HEK293 (cell line): ENCODE measurements around the gene SPACA4.
A peak's percentile ranks its signal among the peaks of the same experiment; 100 is the strongest.

Experiments used
- CTCF ChIA-PET: fragments of 350-600 bp; formaldehyde crosslinking; extraction: SDS; loops from one replicate; lab custom pipeline; 2021; ENCODE audit warnings: antibody characterized with exemption; lab: Yijun Ruan, JAX
- POLR2A ChIA-PET: fragments of 300-600 bp; formaldehyde crosslinking; extraction: SDS; loops from one replicate; lab custom pipeline; 2020; ENCODE audit warnings: antibody characterized with exemption, inconsistent platforms; lab: Yijun Ruan, JAX
- H3K27ac ChIP-seq: fragments of 200-500 bp; sonication (Bioruptor generic); 2 replicates; pipeline ENCODE4 v1.5.1; 2014; ENCODE audit warnings: low read depth, low read length, control low read depth, inconsistent platforms; ENCODE audit errors: extremely low read depth
- H3K36me3 ChIP-seq, 2 experiments: fragments of 200-500 bp in 1 of 2; sonication (Bioruptor generic) in 1 of 2; 1 replicate in 1 of 2; 2 replicates in 1 of 2; pipeline ENCODE4 v1.5.1; 2014 to 2017; ENCODE audit warnings: inconsistent platforms in 2 of 2, low read length in 2 of 2; ENCODE audit not compliant: control insufficient read depth in 2 of 2, insufficient read depth in 1 of 2
- H3K4me1 ChIP-seq: fragments of 200-500 bp; sonication (Bioruptor generic); 2 replicates; pipeline ENCODE4 v1.5.1; 2014; ENCODE audit warnings: mild to moderate bottlenecking, low read length, inconsistent platforms; ENCODE audit not compliant: control insufficient read depth, insufficient read depth
- H3K4me3 ChIP-seq: 2 replicates; pipeline ENCODE4 v1.5.1; 2011; ENCODE audit warnings: low read depth, mild to moderate bottlenecking, control low read depth, low read length, moderate library complexity
- H3K9me3 ChIP-seq: fragments of 200-500 bp; sonication (Bioruptor generic); 2 replicates; pipeline ENCODE4 v1.5.1; 2014; ENCODE audit warnings: low read depth, low read length, inconsistent platforms; ENCODE audit not compliant: control insufficient read depth, insufficient read depth
- BCL11B ChIP-seq: fragments of 450-650 bp; formaldehyde crosslinking; IDR thresholded peaks from 2 replicates; pipeline ENCODE4 v1.5.1; 2016; ENCODE audit warnings: low read depth, missing biosample characterization, missing genetic modification characterization
- IKZF3 ChIP-seq: fragments of 450-650 bp; IDR thresholded peaks from 2 replicates; pipeline ENCODE4 v1.5.0; 2018; ENCODE audit warnings: missing biosample characterization, mild to moderate bottlenecking, missing genetic modification characterization, moderate library complexity
- KLF1 ChIP-seq: fragments of 450-650 bp; formaldehyde crosslinking; IDR thresholded peaks from 2 replicates; pipeline ENCODE4 v1.5.1; 2016; ENCODE audit warnings: missing biosample characterization, missing genetic modification characterization
- KLF10 ChIP-seq: fragments of 450-650 bp; IDR thresholded peaks from 2 replicates; pipeline ENCODE4 v1.5.1; 2018; ENCODE audit warnings: missing biosample characterization, mild to moderate bottlenecking, missing genetic modification characterization
- SALL2 ChIP-seq: fragments of 450-650 bp; formaldehyde crosslinking; IDR thresholded peaks from 2 replicates; pipeline ENCODE4 v1.5.0; 2017; ENCODE audit warnings: missing biosample characterization, mild to moderate bottlenecking, missing genetic modification characterization, borderline replicate concordance
- SP3 ChIP-seq: fragments of 450-650 bp; formaldehyde crosslinking; IDR thresholded peaks from 2 replicates; pipeline ENCODE4 v1.5.1; 2016; ENCODE audit warnings: missing biosample characterization, missing genetic modification characterization
- YY2 ChIP-seq: fragments of 450-650 bp; formaldehyde crosslinking; IDR thresholded peaks from 2 replicates; pipeline ENCODE4 v1.5.1; 2016; ENCODE audit warnings: missing biosample characterization, missing genetic modification characterization
- ZBTB20 ChIP-seq: fragments of 450-650 bp; formaldehyde crosslinking; IDR thresholded peaks from 2 replicates; pipeline ENCODE4 v1.5.1; 2016; ENCODE audit warnings: missing biosample characterization, missing genetic modification characterization
- ZBTB8A ChIP-seq: fragments of 450-650 bp; formaldehyde crosslinking; IDR thresholded peaks from 2 replicates; pipeline ENCODE4 v1.5.1; 2016; ENCODE audit warnings: missing biosample characterization, missing genetic modification characterization
- ZFP37 ChIP-seq: fragments of 450-650 bp; formaldehyde crosslinking; IDR thresholded peaks from 2 replicates; pipeline ENCODE4 v1.5.1; 2016; ENCODE audit warnings: missing biosample characterization, missing genetic modification characterization
- ZNF19 ChIP-seq: fragments of 450-650 bp; formaldehyde crosslinking; IDR thresholded peaks from 2 replicates; pipeline ENCODE4; 2016; ENCODE audit warnings: missing biosample characterization, missing genetic modification characterization, low read depth
- ZNF223 ChIP-seq: fragments of 450-650 bp; formaldehyde crosslinking; IDR thresholded peaks from 2 replicates; pipeline ENCODE4 v1.5.1; 2016; ENCODE audit warnings: missing biosample characterization, missing genetic modification characterization
- ZNF24 ChIP-seq: fragments of 450-650 bp; formaldehyde crosslinking; IDR thresholded peaks from 2 replicates; pipeline ENCODE4 v1.5.1; 2016; ENCODE audit warnings: missing biosample characterization, missing genetic modification characterization
- ZNF248 ChIP-seq: fragments of 450-650 bp; formaldehyde crosslinking; IDR thresholded peaks from 2 replicates; pipeline ENCODE4 v1.5.1; 2017; ENCODE audit warnings: missing biosample characterization, missing genetic modification characterization
- ZNF335 ChIP-seq: fragments of 450-650 bp; formaldehyde crosslinking; conservative IDR thresholded peaks from 2 replicates; pipeline ENCODE4 v1.5.1; 2016; ENCODE audit warnings: missing biosample characterization, missing genetic modification characterization
- ZNF354C ChIP-seq: fragments of 450-650 bp; formaldehyde crosslinking; IDR thresholded peaks from 2 replicates; pipeline ENCODE4 v1.5.1; 2016; ENCODE audit warnings: missing biosample characterization, missing genetic modification characterization, low read depth, borderline replicate concordance
- ZNF529 ChIP-seq: fragments of 450-650 bp; formaldehyde crosslinking; IDR thresholded peaks from 2 replicates; pipeline ENCODE4 v1.5.1; 2017; ENCODE audit warnings: missing genetic modification characterization, missing biosample characterization; ENCODE audit not compliant: insufficient replicate concordance
- ZNF629 ChIP-seq: fragments of 450-650 bp; formaldehyde crosslinking; IDR thresholded peaks from 2 replicates; pipeline ENCODE4 v1.5.1; 2017; ENCODE audit warnings: missing biosample characterization, missing genetic modification characterization
- ZNF701 ChIP-seq: fragments of 450-650 bp; formaldehyde crosslinking; IDR thresholded peaks from 2 replicates; pipeline ENCODE4 v1.5.1; 2016; ENCODE audit warnings: missing biosample characterization, missing genetic modification characterization
- TF ChIP-seq, protein P1 (sequence below): fragments of 450-650 bp; formaldehyde crosslinking; conservative IDR thresholded peaks from 2 replicates; pipeline ENCODE4 v1.5.1; 2016; ENCODE audit warnings: low read depth, missing biosample characterization, missing genetic modification characterization
- TF ChIP-seq, protein P2 (sequence below): fragments of 450-650 bp; formaldehyde crosslinking; IDR thresholded peaks from 2 replicates; pipeline ENCODE4 v1.5.1; 2016; ENCODE audit warnings: missing biosample characterization, missing genetic modification characterization
- TF ChIP-seq, protein P3 (sequence below): fragments of 450-650 bp; IDR thresholded peaks from 2 replicates; pipeline ENCODE4 v1.5.1; 2018; ENCODE audit warnings: missing biosample characterization, missing genetic modification characterization
- TF ChIP-seq, protein P4 (sequence below): fragments of 450-650 bp; formaldehyde crosslinking; IDR thresholded peaks from 2 replicates; pipeline ENCODE4 v1.5.1; 2016; ENCODE audit warnings: missing biosample characterization, missing genetic modification characterization

SPACA4 gene

DNA sequence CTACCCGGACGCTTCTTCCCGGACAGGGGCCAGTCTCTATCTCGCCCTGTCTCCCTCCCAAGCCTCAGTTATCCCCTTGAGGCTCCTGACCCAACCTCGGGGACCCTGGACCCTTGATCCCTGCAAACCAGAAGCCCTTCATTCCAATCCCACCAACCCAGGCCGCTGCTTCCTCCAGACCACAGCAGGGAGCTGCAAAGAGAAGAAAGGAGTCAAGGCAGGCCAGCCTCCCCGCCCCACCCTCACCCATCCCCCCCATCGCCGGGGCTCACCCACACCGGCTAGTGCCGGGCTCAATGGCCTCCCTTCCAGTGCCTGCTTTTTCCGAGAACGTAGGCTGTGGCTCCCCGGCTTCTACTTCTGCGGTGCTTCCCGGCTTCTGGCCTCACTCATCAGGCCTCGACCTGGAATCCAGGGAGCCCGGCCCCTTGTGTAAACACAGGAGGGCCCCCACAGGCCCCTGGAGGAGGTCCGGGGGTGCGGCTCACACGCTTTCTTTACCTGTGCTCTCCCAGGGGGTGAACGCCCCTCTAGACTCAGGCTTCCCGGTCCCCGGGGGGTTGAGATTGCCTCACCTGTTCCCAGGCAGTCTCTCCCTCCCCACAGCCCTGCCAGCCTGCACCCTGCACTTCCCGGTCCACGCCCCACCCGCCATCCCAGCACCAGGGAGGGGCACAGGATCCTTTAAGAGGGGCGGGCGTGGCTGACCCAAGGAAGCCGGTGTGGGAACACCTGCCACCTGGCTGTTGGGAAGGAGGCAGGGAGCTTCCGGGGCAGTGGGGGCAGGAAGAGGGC, 8.1 kb downstream of the SPACA4 start, which contains the start of gene FAM83E (continued):
- TF ChIP-seq, protein P1, sequence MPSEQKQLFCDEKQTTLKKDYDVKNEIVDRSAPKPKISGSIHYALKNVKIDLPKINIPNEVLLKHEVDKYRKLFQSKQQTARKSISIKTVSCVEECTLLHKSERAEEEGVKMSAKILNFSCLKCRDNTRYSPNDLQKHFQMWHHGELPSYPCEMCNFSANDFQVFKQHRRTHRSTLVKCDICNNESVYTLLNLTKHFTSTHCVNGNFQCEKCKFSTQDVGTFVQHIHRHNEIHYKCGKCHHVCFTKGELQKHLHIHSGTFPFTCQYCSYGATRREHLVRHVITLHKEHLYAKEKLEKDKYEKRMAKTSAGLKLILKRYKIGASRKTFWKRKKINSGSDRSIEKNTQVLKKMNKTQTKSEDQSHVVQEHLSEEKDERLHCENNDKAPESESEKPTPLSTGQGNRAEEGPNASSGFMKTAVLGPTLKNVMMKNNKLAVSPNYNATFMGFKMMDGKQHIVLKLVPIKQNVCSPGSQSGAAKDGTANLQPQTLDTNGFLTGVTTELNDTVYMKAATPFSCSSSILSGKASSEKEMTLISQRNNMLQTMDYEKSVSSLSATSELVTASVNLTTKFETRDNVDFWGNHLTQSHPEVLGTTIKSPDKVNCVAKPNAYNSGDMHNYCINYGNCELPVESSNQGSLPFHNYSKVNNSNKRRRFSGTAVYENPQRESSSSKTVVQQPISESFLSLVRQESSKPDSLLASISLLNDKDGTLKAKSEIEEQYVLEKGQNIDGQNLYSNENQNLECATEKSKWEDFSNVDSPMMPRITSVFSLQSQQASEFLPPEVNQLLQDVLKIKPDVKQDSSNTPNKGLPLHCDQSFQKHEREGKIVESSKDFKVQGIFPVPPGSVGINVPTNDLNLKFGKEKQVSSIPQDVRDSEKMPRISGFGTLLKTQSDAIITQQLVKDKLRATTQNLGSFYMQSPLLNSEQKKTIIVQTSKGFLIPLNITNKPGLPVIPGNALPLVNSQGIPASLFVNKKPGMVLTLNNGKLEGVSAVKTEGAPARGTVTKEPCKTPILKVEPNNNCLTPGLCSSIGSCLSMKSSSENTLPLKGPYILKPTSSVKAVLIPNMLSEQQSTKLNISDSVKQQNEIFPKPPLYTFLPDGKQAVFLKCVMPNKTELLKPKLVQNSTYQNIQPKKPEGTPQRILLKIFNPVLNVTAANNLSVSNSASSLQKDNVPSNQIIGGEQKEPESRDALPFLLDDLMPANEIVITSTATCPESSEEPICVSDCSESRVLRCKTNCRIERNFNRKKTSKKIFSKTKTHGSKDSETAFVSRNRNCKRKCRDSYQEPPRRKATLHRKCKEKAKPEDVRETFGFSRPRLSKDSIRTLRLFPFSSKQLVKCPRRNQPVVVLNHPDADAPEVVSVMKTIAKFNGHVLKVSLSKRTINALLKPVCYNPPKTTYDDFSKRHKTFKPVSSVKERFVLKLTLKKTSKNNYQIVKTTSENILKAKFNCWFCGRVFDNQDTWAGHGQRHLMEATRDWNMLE = no peak
- TF ChIP-seq KLF10 (tag by site-specific recombination) (peak; percentile 80), ZNF24 (0 out of 2 replicates have a peak, but pooled peaks have one; percentile 41), ZNF354C (tag by site-specific recombination) (no peak), ZBTB8A (0 out of 2 replicates have a peak, but pooled peaks have one; percentile 35)
- TF ChIP-seq, protein P2, sequence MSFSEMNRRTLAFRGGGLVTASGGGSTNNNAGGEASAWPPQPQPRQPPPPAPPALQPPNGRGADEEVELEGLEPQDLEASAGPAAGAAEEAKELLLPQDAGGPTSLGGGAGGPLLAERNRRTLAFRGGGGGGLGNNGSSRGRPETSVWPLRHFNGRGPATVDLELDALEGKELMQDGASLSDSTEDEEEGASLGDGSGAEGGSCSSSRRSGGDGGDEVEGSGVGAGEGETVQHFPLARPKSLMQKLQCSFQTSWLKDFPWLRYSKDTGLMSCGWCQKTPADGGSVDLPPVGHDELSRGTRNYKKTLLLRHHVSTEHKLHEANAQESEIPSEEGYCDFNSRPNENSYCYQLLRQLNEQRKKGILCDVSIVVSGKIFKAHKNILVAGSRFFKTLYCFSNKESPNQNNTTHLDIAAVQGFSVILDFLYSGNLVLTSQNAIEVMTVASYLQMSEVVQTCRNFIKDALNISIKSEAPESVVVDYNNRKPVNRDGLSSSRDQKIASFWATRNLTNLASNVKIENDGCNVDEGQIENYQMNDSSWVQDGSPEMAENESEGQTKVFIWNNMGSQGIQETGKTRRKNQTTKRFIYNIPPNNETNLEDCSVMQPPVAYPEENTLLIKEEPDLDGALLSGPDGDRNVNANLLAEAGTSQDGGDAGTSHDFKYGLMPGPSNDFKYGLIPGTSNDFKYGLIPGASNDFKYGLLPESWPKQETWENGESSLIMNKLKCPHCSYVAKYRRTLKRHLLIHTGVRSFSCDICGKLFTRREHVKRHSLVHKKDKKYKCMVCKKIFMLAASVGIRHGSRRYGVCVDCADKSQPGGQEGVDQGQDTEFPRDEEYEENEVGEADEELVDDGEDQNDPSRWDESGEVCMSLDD (tag by site-specific recombination) = peak; percentile 45; the same call in 1 of the 2 replicates
- TF ChIP-seq, protein P3, sequence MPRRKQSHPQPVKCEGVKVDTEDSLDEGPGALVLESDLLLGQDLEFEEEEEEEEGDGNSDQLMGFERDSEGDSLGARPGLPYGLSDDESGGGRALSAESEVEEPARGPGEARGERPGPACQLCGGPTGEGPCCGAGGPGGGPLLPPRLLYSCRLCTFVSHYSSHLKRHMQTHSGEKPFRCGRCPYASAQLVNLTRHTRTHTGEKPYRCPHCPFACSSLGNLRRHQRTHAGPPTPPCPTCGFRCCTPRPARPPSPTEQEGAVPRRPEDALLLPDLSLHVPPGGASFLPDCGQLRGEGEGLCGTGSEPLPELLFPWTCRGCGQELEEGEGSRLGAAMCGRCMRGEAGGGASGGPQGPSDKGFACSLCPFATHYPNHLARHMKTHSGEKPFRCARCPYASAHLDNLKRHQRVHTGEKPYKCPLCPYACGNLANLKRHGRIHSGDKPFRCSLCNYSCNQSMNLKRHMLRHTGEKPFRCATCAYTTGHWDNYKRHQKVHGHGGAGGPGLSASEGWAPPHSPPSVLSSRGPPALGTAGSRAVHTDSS = no peak

DNA sequence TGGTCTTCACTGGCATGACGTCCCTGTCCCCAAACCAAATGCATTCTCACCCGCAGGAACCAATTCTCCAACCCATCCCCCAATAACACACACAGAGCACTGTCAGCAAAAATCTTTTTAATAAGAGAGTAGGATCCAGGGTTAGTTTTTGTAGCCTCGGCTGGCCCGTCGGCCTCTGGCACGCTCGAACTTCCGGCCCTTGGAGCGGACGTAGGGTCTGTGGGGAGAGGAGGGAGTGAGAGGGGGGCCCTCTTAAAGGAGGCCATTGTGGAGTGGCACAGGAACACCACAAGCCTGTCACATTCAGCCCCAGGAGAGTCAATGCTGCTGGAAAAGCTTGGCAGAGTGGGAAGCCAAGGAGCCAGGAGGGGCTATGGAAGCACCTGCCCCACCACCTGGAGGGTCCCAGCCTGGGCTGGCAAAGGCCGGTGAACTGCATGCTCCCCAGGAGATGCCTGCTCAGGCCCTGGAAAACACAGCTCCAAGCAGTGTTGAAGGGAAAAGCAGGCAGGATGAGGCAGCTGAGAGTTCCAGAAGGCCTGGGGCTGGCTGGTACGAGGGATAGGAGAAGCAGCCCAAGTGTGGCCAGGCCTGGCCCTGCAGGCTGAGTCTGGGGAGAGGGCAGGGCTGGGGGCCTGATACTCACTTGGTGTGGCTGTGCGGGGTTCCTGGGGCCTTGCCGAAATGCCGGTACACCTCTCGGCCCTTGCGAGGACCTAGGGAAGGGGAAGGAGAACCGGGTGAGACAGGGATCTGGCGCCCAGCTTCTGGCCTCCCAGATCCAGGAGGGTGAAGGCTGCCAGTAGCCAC, 8.9 kb downstream of the SPACA4 start:
- POLR2A ChIA-PET = interaction anchor here (0.8 to 3.8 kb wide), 6 partner anchors 8 to 30 kb away, joined by 3 to 28 read pairs (median 6); partner anchors contain the start of gene CA11
- no peaks in the 10 kb centered on the region for H3K9me3 ChIP-seq
- CTCF ChIA-PET = interaction anchor here (0.6 kb wide), 1 partner anchor 943 kb away, joined by 3 read pairs; no protein-coding TSS in a partner anchor
- H3K4me3 ChIP-seq = no peak overlapping the region
- H3K4me1 ChIP-seq = peaks cover 27% of the 10 kb centered on the region
- H3K27ac ChIP-seq = peak overlapping the region; percentile 100
- H3K36me3 ChIP-seq = peaks cover 14 to 40% of the 10 kb centered on the region in 2 experiments
- TF ChIP-seq ZNF335 (tag by site-specific recombination) (0 out of 2 replicates have a peak, but pooled peaks have one; percentile 42), IKZF3 (0 out of 2 replicates have a peak, but pooled peaks have one; percentile 40), ZNF223 (0 out of 2 replicates have a peak, but pooled peaks have one; percentile 7), YY2 (tag by site-specific recombination) (0 out of 2 replicates have a peak, but pooled peaks have one; percentile 0), ZNF701 (tag by site-specific recombination) (no peak), KLF1 (tag by site-specific recombination) (0 out of 2 replicates have a peak, but pooled peaks have one; percentile 8), ZNF529 (tag by site-specific recombination) (no peak), ZNF248 (tag by site-specific recombination) (no peak), ZFP37 (tag by site-specific recombination) (0 out of 2 replicates have a peak, but pooled peaks have one; percentile 13), SP3 (tag by site-specific recombination) (peak; percentile 45; the same call in 1 of the 2 replicates), ZNF19 (tag by site-specific recombination) (no peak), SALL2 (tag by site-specific recombination) (no peak), ZNF629 (tag by site-specific recombination) (peak; percentile 73), ZBTB20 (peak; percentile 39; the same call in 1 of the 2 replicates), BCL11B (tag by site-specific recombination) (peak; percentile 23; the same call in 1 of the 2 replicates)
- TF ChIP-seq, protein P4, sequence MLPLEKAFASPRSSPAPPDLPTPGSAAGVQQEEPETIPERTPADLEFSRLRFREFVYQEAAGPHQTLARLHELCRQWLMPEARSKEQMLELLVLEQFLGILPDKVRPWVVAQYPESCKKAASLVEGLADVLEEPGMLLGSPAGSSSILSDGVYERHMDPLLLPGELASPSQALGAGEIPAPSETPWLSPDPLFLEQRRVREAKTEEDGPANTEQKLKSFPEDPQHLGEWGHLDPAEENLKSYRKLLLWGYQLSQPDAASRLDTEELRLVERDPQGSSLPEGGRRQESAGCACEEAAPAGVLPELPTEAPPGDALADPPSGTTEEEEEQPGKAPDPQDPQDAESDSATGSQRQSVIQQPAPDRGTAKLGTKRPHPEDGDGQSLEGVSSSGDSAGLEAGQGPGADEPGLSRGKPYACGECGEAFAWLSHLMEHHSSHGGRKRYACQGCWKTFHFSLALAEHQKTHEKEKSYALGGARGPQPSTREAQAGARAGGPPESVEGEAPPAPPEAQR (tag by site-specific recombination) = no peak
